Spleen (tissue), 11 donors: ENCODE measurements around the gene LRRC18. TPM values are rescaled to one million over a fixed set of nuclear protein-coding genes. Genes with fewer than 3 reads are reported as not detected.

Source experiments
- DNase-seq: peaks from one replicate; pipeline ENCODE4 v3.0.0-alpha.2; 2020
- H3K27ac ChIP-seq, 8 donors: fragments of 200-600 bp; sonication (generic) in 7 of 8; 1 replicate in 4 of 8; 2 replicates in 4 of 8; pipeline versions ENCODE4 v1.5.0 to v1.8.0; 2016 to 2021; ENCODE audit warnings: inconsistent platforms in 4 of 8, mild to moderate bottlenecking in 4 of 8, moderate library complexity in 1 of 8
- H3K27me3 ChIP-seq, 7 donors: fragments of 200-600 bp; sonication (generic) in 6 of 7; replicated peaks in 1 of 7; 1 replicate in 4 of 7; 2 replicates in 3 of 7; pipeline versions ENCODE4 v1.5.0 to v1.8.0; 2016 to 2021; ENCODE audit warnings: inconsistent platforms in 3 of 7, mild to moderate bottlenecking in 1 of 7
- H3K36me3 ChIP-seq, 6 donors: fragments of 200-600 bp; sonication (generic) in 5 of 6; 1 replicate in 4 of 6; 2 replicates in 2 of 6; pipeline versions ENCODE4 v1.5.0 to v1.8.0; 2016 to 2021; ENCODE audit warnings: inconsistent platforms in 2 of 6
- H3K4me1 ChIP-seq, 6 donors: fragments of 200-600 bp; sonication (generic) in 5 of 6; 1 replicate in 3 of 6; 2 replicates in 3 of 6; pipeline versions ENCODE4 v1.5.0 to v1.8.0; 2016 to 2021; ENCODE audit warnings: inconsistent platforms in 3 of 6
- H3K4me3 ChIP-seq, 8 donors: fragments of 200-600 bp; sonication (generic) in 7 of 8; 1 replicate in 4 of 8; 2 replicates in 4 of 8; pipeline versions ENCODE4 v1.5.0 to v1.8.0; 2016 to 2021; ENCODE audit warnings: inconsistent platforms in 4 of 8, mild to moderate bottlenecking in 4 of 8, moderate library complexity in 2 of 8
- H3K9me3 ChIP-seq, 8 donors: fragments of 200-600 bp; sonication (generic) in 7 of 8; 1 replicate in 4 of 8; 2 replicates in 4 of 8; pipeline versions ENCODE4 v1.5.0 to v1.8.0; 2016 to 2021; ENCODE audit warnings: inconsistent platforms in 4 of 8
- CTCF ChIP-seq, 11 experiments: fragments of 200-600 bp in 7 of 11; fragments of 450-650 bp in 4 of 11; sonication (generic) in 4 of 11; IDR thresholded peaks in 8 of 11; conservative IDR thresholded peaks in 3 of 11; 1 replicate in 7 of 11; 2 replicates in 4 of 11; pipeline versions ENCODE4 v1.4.0 to v1.8.0; 2016 to 2021; ENCODE audit warnings: antibody characterized with exemption in 11 of 11, inconsistent platforms in 4 of 11, mild to moderate bottlenecking in 1 of 11
- POLR2A ChIP-seq, 3 donors: fragments of 450-650 bp; IDR thresholded peaks; one replicate each; pipeline ENCODE4 v1.5.1; 2017; ENCODE audit warnings: antibody characterized with exemption in 3 of 3, mild to moderate bottlenecking in 1 of 3
- POLR2AphosphoS5 ChIP-seq, 3 donors: sonication (generic); formaldehyde crosslinking; IDR thresholded peaks; one replicate each; pipeline ENCODE4 v1.5.1; 2017; ENCODE audit warnings: antibody characterized with exemption in 3 of 3
- WGBS, 5 donors: extraction: QIAGEN DNeasy Blood & Tissue Kit in 3 of 5; methylation state at CpG; one replicate each; pipeline versions ENCODE4 v1.1.5 to v1.1.7; 2013 to 2018; 5-methylcytosine and 5-hydroxymethylcytosine counted together
- intact Hi-C: fragments of 100-400 bp; cut with DNase I; formaldehyde crosslinking; loops from one replicate; pipeline ENCODE4 v1.15.0; 2023; ENCODE audit warnings: low total_unique reads
- polyA plus RNA-seq, 3 donors: library from polyadenylated mRNA; stranded (reverse); fragments of 200-250 nt; gene quantifications; one replicate each; pipeline ENCODE4 v1.2.1, GENCODE V29; 2013
- total RNA-seq, 7 donors: library from RNA; depleted of rRNA in 3 of 7; stranded (reverse); fragments of >200 nt in 3 of 7; fragmentation: NEBNext Ultra II Directional in 4 of 7; extraction: Animal tissue kit (Norgen Biotek cat#: 25700) in 4 of 7; gene quantifications; one replicate each; pipeline versions ENCODE4 v1.1.0 to v1.2.1, GENCODE V29; 2016 to 2021
- donor health status: healthy with polysubstance abuse.
- donor health status: DM: no; HTN: no; CAD: no; lungs with moderate emphysema.
- donor health status: DM: no; HTN: no; CAD: no.
- donor health status: Bipolar disorder and iron deficiency.
- donor health status: healthy.
- donor health status: DM: no; HTN: no; CAD: no.
- donor health status: DM: yes; HTN: yes; CAD: no.

LRRC18 gene
- total and polyA plus RNA-seq, 10 donors: 0.06 TPM; not detected in 9

GRCh38 chr10:48929413-48929990 lies 10.1 kb downstream of the LRRC18 start:
- Histone ChIP-seq H3K36me3 (peaks cover 0 to 42% (median 0%) of the 10 kb centered on the region in 6 donors), H3K9me3 (no peaks in the 10 kb centered on the region), H3K27me3 (no peaks in the 10 kb centered on the region), H3K4me1 (no peaks in the 10 kb centered on the region), H3K27ac (no peak overlapping the region), H3K4me3 (no peak overlapping the region)
- intact Hi-C loops: no loop called here
- no peak for TF ChIP-seq POLR2AphosphoS5 (IDR thresholded peaks at IDR 0.05)
- no peak for TF ChIP-seq CTCF (IDR thresholded peaks at IDR 0.05 in 8 of 11, conservative IDR thresholded peaks at IDR 0.05 in 3 of 11)
- no peak for TF ChIP-seq POLR2A (IDR thresholded peaks at IDR 0.05)
- DNase-seq: no peak
- WGBS, 5 donors: 72 to 82% (median 75%) methylated on average over 5 of the region's 5 CpGs

- no peaks in the 10 kb centered on the region for H3K9me3 ChIP-seq
- 75 to 90% (median 84%) methylated on average over 13 of the region's 13 CpGs for WGBS, 5 donors
- intact Hi-C loops: no loop called here
Observed at GRCh38 chr10:48926764-48927540, 12.7 kb downstream of the LRRC18 start.

GRCh38 chr10:48926255-48926654 lies 13.4 kb downstream of the LRRC18 start:
- DNase-seq: no peak
- intact Hi-C loops: no loop called here
- 88 to 100% (median 100%) methylated on average over 1 of the region's 1 CpG for WGBS, 5 donors
- TF ChIP-seq CTCF (IDR thresholded peaks at IDR 0.05 in 8 of 11, conservative IDR thresholded peaks at IDR 0.05 in 3 of 11) (no peak), POLR2A (IDR thresholded peaks at IDR 0.05) (no peak), POLR2AphosphoS5 (IDR thresholded peaks at IDR 0.05) (no peak)
- Histone ChIP-seq H3K36me3 (peaks cover 0 to 34% (median 0%) of the 10 kb centered on the region in 6 donors), H3K9me3 (no peaks in the 10 kb centered on the region), H3K27me3 (no peaks in the 10 kb centered on the region), H3K4me3 (no peak overlapping the region), H3K27ac (no peak overlapping the region), H3K4me1 (no peaks in the 10 kb centered on the region)

More at GRCh38 chr10:48926764-48927540, 12.7 kb downstream of the LRRC18 start:
- H3K4me1 ChIP-seq: no peaks in the 10 kb centered on the region
- H3K4me3 ChIP-seq: no peak overlapping the region
- no peaks in the 10 kb centered on the region for H3K27me3 ChIP-seq
- no peak for DNase-seq
- TF ChIP-seq POLR2A (IDR thresholded peaks at IDR 0.05): no peak
- TF ChIP-seq CTCF (IDR thresholded peaks at IDR 0.05 in 8 of 11, conservative IDR thresholded peaks at IDR 0.05 in 3 of 11): no peak
- TF ChIP-seq POLR2AphosphoS5 (IDR thresholded peaks at IDR 0.05): no peak
- H3K27ac ChIP-seq: no peak overlapping the region
- peaks cover 0 to 34% (median 0%) of the 10 kb centered on the region in 6 donors for H3K36me3 ChIP-seq

GRCh38 chr10:48924988-48925387 lies 14.7 kb downstream of the LRRC18 start:
- no peak overlapping the region for H3K4me3 ChIP-seq
- H3K27me3 ChIP-seq: no peaks in the 10 kb centered on the region
- H3K9me3 ChIP-seq: no peaks in the 10 kb centered on the region
- TF ChIP-seq CTCF (IDR thresholded peaks at IDR 0.05 in 8 of 11, conservative IDR thresholded peaks at IDR 0.05 in 3 of 11) (no peak), POLR2A (IDR thresholded peaks at IDR 0.05) (no peak), POLR2AphosphoS5 (IDR thresholded peaks at IDR 0.05) (no peak)
- peaks cover 0 to 30% (median 0%) of the 10 kb centered on the region in 6 donors for H3K36me3 ChIP-seq
- H3K27ac ChIP-seq: no peak overlapping the region
- DNase-seq: no peak
- intact Hi-C loops: no loop called here
- no peaks in the 10 kb centered on the region for H3K4me1 ChIP-seq
- WGBS, 5 donors: 75 to 92% (median 85%) methylated on average over 4 of the region's 4 CpGs
